Epidermal melanocyte (primary cell): ENCODE results near the gene ZNF536.
"Not testable (repeated sequence)": the region's sequence is repeated elsewhere in the genome, so short reads cannot be mapped to it uniquely, and the experiment has no call there.

ENCODE experiments used
- DNase-seq: peaks from one replicate; pipeline ENCODE4 v3.0.0; 2011; ENCODE audit warnings: low spot score; ENCODE audit not compliant: insufficient read length

The ZNF536 gene

DNA sequence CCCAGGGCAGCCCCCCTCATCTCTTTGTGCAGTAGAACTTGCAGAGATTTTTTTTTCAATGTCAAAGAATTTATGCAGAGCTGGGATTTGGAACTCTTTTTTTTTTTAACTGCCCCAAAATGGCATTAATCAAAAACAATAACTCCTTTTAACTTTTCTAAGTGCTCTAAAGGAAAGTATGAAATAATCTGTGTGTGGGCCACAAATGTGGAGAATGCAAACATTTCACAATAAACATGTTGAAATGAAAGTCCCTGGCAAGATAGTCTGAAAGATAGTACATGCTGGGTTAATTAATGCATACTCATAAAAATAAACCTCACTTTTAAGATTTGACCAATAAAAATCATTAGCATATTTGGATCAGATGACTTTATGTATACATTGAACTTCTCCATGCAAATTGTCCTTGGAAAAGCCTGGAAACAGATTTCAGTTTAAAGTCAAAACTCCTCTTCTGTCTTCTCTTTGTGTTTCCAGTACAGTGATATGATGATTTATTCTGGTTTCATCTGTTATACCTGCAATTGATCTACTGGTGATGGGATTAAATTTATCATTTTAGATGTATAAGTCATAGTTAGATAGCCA, 30.5 kb upstream of the ZNF536 start:
- DNase-seq, result no peak

DNA sequence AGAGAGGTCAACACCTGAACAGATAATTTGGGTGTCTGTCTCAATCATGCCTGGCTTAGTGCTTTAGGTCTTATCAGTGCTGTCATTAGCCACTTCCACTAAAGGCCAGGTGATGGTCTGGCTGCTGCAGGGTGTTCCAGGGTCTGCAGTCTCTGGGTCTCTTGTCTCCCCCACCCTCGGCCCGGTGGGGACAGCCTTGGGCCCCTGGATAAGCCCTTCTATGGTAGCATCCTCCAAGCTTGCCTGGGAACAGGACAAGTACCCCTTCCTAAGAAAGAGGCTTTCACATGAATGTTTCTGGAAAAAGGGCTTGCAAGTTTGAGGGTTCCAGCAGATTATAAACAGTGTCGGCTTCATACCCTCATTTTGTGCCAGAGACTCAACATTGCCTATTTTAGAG, 29.3 kb upstream of the ZNF536 start:
- DNase-seq, result no peak

DNA sequence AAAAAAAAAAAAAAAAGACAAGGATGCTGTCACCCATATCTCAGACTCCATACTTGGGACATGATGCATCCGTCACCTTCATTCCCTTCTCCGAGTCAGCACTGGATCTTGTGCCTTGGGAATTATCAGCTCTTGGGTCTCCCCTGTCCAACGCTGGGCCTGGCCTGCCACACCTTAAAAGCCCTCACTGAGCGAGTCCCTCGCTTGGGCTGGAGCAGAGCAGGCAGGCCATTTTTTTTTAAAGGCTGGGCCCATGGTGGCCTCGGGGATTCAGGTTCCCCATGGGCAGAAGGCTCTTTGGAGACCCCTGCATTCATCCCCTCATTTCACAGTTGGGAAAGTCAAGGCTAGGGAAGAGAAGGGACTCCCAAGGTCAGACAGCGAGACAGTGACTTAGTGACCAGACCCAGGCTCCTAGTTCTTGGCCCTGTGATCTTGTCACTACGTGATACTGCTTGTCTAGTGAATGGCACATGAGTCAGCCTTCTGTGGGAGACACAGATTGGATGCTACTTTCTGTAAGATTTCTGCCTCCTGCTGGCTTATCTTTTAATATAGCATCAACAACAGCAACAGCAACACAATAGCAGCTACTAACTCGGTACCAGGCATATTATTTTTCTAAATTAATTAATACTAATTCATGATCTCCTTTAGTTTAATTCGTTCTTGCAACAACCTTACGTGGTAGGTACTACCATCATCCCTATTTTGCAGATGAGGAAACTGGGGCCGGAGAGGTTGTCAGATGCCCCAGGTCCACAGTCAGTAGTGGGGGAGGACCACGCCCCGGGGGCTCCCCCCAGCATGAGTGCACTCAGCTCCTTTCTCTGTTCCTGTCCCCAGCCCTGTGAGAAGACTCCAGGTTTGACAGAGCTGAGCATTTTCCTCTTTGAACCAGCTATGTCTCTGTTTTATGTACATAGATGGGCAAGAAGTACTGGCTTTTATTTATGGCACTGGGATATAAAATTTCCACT, 27.4 kb upstream of the ZNF536 start:
- DNase-seq, result no peak

DNA sequence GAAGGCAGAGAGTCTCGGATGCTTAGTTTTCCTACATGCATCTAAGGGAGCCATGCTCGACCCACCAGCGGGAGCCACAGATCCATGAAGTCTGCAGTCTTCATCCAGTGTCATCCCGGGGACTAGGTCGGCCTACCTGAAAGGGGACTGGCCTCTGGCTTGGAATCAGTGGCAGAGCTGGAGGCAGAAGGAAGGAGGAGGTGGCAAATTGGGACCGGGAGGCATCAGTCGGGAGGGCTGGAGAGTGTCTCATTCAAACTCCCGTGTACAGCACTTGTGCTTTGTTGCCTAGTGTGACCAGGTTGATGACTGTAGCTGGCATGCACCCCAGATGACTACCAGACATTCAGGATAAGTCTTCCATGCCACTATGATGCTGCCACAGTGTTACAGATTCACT, 26.5 kb upstream of the ZNF536 start:
- no peak for DNase-seq

DNA sequence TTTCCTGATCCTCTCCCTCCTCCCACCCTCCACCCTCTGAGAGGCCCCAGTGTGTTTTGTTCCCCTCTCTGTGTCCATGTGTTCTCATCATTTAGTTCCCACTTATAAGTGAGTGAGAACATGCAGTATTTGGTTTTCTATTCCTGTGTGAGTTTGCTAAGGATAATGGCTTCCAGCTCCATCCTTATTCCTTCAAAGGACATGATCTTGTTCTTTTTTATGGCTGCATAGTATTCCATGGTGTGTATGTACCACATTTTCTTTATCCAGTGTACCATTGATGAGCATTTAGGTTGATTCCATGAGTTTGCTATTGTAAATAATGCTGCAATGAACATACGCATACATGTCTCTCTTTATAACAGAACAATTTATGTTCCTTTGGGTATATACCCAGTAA, 25.7 kb upstream of the ZNF536 start:
- DNase-seq, result not testable (repeated sequence)

DNA sequence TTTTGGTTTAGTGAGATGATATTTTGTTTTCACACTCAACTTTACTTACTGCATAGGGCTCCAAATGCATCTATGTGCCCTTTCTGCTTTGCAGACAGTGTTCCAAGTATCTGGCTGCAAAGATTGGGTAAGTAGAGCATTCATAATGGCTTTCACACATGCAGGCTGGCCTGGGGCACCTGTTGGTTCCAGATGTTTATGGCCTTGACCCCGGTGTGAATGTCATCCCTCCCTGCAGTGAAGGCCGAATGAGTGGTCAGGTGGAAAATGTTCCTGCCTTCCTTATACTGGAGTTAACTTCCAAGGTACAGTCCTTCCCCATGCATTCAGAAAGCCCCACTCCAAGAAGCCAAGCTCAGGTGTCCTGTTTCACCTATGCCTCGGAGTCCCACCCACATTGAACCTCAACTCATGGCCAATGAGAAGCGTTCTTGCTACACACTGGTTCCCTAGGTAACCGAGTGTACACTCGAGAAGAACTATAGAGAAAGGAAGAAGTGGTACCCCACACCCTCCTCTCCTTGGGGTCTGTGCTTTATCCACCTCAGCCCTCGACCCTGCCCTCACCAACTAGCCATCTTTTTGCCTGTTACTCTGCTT, 23.0 kb upstream of the ZNF536 start:
- no peak for DNase-seq

DNA sequence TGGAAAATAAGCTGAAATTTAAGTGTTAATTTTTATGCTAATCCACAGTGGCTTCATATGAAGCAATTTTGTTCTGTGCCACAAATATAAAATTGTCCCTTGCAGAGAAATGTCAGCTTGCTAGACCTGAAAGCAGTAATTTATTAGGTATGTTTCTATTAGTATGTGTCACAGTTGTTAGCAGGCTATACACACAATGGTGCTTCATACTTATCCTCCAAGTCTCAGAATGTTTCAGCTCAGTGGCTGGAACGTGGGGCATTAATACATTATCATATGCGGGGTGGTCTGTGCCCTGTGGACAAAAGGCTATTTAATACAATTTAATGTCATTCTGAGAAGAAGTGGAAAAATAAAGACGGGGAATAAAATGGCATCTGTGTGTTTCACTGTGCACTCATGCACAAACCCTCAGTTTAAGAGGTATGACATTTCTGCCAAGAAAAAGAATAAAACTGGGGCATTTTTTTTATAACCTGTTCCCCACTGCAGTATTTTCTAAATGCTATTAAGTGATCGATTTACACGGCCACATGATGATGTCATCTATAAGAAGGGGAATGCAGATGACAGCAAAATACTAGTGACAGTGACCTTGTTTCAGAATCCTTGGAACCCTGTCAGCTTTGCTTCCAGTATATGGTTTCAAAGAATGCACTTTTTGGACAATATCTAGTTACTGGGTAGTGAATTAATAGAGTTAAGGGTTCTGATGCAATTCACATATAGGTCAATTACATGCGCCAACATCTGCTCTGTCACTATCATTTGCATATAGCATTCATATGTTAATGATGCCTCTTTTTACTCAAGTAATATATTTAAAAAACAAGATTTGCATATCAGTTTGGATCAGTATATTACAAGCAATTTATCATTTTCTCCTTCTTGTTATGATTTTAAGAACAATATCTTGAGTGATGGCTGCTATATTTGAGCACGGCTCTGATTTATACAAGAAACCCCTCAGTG, 21.2 kb upstream of the ZNF536 start:
- DNase-seq, result no peak

DNA sequence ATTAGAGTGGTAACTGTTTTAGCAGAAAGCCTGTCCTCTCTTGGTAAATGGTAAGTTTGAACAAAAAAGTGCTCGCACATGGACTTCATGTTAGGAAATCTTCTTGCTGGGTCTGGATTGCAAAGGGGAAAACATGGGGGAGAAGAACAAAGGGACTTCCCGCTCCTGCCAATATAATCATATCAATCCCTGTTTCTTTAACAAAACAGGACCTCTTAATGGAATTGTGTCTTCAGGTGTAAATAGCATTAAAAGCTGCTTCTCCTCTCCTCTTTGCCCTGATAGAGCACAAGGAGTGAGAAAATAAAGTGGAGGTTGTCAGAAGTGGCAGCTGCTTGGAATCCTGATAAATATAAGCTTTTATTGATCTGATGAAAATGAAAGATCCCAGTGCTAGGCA, 20.4 kb upstream of the ZNF536 start:
- no peak for DNase-seq

DNA sequence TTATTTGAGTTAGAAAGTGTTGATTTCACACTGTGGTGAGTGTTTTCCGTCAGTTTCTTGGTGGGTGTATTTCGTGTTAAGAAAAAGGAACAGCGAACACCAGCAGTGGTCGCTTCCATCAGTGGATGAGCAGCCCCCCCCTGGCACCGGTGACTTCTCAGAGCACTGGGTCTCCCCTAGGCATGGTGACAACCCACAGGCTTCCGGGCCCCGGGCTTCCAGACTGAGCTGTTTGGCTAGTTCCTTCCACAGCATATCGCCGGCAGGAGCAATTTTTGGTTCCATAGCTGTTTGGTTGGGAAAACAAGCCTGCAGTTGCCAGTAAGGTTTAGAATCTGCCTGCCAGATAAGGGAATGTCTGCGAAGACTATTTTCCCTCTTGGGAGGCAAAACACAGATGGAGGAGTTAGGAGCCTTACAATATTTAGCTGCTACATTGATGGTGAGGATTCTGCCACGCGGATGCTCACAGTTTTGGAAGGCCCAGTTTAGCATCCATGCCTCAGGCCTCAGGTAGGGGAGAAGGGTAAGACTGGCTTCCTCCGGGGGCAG, 18.7 kb upstream of the ZNF536 start:
- no peak for DNase-seq

DNA sequence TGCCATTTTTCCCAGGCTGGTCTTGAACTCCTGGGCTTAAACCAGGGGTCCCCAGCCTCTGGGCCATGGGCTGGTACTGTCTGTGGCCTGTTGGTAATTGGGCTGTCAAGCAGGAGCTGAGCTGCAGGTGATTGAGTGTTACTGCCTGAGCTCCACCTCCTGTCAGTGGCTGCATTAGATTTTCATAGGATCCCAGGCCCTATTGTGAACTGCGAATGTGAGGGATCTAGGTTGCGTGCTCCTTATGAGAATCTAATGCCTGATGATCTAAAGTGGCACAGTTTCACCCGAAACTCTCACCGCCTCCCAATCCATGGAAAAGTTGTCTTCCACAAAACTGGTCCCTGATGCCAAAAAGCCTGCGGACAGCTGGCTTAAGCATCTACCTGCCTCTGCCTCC, 16.6 kb upstream of the ZNF536 start:
- no peak for DNase-seq

DNA sequence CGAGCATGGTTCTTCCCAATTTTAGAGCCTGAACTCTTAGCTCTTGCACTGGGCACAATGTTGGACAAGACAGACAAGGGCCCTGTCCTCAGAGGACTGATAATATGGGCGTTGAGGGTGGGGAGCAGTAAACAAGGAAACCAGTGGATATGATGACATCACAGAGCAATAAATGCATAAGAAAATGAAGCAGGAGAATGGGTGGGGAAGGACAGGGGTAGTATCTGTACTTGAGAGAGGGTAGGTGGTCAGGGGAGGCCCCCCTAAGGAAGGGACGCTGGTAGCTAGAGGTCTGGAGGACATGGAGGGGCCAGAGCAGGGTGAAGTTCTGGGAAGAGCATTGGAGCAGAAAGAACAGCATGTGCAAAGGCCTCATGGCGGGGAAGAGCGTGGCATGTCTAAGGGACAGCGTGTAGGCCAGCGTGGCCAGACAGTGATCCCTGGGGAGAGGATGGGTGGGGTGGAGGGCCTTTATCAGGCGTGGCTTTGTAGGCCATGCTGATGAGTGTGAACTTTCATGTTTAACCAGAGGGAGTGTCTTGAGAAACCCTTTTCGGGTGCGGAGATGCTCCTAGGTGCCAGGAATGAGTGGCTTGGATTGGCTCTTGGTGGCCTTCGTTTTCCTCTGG, 15.1 kb upstream of the ZNF536 start:
- no peak for DNase-seq

DNA sequence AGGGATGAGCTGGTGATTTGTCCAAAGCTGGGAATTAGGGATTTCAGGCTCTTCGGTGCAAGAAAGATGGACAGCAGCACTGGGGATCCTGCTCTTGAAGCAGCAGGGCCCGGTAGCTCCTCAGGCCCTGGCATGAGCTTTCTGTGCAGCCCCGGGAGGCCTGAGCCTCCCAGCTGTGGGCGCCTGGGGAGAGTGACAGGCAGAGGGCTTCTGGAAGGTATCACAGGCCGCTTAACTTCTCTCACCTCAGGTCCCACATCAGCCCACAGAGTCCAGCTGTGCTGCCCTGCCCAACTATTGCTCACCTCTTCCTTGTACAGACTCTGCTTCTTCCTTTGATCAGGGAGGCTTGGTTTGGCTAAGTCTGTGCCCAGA, 14.6 kb upstream of the ZNF536 start:
- DNase-seq, result no peak

DNA sequence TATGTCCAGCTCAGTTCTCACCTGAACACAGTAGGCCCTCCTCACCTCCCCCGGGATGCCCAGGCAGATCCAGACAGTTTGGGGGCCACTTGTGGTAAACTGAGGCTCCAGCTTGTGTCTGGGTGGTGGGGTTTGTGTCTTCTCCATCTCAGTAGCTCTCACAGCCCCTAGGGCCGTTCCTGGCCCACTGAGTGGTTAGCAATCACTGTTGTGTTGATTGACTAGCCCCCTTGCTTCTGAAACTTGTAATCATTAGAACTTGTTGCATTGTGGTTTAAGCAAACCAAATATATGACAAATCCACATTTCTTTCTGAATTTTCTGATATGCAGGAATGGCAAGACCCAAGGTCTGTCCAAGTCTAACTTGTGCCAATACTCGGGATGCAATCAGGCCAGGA, 13.9 kb upstream of the ZNF536 start:
- no peak for DNase-seq

DNA sequence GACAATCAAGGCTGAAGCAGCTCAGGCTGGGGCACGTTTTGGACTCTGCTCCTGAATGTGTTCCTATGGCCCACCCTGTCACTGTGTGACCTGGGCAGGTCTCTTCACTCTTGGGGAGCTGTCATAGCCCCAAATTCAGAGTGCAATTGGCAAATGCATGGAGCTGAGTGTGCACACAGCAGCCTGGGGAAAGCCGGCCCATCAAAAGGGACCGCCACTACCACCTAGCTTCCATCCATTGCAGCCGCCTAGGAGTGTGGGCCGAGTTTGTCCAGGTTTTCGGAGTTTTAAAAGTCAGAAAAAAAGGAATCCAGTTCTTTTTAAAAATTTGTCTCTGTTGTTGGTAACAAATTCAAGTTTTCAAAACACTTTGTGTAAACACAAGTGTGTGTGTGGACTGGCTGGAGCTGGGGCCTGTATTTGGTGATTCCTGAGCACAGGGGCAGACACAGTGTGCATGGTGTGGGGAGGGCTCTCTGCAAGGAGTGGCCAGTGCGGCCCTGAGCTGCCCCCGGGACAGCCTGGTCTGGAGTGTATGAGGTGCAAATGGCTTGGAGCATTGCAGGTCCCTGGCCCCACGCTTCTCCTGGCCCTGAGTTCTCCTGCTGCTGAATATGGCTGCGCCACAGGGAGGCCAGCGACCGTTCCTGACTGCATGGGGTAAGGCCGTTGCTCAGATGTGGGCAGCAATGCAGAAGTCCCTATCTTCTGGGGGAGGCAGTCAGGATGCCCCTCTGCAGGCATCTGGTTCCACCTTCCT, 13.2 kb upstream of the ZNF536 start:
- DNase-seq, result no peak

DNA sequence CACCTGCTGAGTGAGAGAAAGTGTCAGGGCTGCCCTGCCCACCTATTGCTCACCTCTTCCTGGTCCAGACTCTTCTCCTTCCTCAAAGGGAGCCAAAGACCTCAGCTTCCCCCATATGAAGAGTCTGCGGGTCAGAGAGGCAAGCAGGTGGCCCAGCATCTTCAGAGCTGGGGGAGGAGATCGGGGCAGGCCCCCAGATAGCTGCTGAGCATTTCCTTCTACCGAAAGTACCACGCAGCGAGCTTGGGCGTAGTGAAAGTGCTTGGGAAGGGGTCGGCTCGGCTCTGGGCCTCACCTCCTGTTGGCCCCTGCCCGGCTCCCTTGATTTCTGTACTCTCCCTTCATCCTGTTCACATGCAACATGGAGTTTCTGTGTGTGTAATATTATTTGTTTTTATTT, 12.2 kb upstream of the ZNF536 start:
- no peak for DNase-seq

DNA sequence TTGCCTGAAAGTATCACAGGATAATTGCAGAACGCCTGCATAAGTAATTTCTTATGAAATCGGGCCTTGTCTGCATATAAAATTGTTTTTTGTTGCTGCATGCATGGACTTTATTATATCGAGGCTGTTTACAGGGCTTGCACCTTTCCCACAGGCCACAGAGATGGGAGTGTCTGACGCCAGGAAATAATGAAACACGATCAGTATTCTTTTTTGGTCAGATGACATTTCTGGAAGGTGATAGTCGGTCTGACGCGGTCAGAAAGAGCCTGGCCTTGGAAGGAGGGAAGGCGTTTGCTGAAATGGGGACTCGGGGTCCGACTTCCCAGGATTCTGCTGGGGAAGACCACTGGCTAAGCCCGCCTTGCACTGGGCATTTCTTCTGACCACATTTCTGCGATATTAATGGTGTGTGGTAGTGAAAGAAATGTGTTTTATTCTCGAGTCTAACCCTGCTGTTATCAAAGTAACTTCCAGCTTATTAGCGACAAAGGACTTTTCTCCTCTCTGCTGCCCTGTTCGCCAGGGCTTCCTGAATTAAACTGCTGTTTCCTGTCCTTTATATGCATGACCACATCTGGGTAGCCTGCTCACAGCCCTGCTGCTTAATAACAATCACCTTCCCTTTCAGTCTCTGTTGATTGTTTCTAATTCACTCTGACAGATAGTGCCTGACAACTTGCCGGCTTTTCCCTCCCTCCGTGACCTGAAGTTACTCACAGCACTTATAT, 11.6 kb upstream of the ZNF536 start:
- no peak for DNase-seq

DNA sequence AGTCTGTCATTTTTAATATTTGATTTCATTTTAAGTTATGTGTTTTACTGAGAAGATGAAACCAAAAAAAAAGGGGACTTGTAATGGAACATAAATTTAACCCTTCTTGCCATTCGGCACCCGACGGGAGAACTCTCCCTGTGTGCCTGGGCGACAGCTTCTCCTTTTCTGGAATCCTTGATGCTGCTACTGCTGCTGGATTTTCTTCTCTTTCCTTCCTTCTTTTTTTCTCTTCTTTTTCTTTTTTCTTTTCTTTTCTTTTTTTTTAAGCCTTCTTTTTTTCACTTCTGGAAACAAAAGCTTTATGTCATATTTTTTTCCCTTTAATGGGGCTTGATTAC, 11.1 kb upstream of the ZNF536 start:
- no peak for DNase-seq

DNA sequence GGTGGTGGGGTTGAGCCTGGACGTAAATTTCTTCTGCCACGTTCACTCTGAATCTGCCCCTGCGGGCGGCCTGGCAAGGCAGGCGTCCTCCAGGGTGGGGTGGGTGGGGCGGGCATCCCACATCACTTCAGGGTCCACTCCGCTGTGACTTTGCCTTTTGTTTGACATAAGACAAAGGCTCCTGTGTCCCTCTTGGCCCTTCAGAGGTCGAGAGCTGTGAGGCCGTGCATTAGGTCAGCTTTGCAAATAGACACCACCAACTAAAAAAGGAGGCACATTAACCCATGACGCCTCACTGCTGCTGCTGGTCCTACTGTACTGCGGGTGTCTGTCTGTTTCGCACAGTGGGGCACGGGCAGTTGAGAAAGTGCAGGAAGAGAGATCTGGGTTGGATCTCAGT, 10.5 kb upstream of the ZNF536 start:
- DNase-seq, result no peak

DNA sequence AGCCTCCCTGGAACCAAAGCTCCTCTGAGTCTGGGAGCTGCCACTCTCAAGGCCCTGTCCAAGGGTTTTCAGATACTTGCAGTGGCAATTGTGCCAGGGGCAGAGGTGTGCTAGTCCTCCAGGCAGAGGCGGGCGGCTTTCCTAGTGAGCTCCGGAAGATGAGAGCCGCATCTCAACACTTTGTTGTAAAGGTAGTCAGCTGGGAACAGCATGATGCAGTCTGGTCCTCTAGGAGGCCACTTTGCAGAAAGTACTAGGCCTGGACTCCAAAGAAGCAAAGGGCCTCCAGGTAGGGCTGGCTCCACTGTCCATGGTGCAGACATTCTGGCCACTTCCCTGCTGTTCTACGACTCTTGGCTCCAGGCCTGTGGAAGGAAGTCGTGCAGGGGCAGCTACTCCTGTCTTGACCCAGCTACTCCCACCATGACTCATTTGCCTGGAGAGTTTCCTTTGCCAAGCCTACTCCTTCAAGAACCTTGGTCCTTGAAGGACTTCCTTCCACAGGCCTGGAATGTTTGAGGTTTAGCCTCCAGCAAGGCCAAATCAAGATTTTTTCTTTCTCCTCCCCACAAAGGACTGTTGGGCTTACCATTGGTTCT, 9.9 kb upstream of the ZNF536 start:
- no peak for DNase-seq
